MM.1S (cell line): ENCODE measurements around the gene RASAL2.

Experiments used
- DNase-seq: peaks from one replicate; pipeline ENCODE4 v3.0.0-alpha.2; 2015
- H2AFZ ChIP-seq: fragments of 300-600 bp; sonication (generic); 2 replicates; pipeline ENCODE4 v1.6.0; 2016; ENCODE audit warnings: antibody characterized with exemption, low read length
- H3F3A ChIP-seq: fragments of 300-600 bp; sonication (generic); 2 replicates; pipeline ENCODE4 v1.6.1; 2016; ENCODE audit warnings: mild to moderate bottlenecking, antibody characterized with exemption, low read length, moderate library complexity, mixed read lengths; ENCODE audit not compliant: insufficient read depth
- H3K27ac ChIP-seq: fragments of 300-600 bp; sonication (generic); 2 replicates; pipeline ENCODE4 v1.5.1; 2016; ENCODE audit warnings: mild to moderate bottlenecking, low read length
- H3K27me3 ChIP-seq: fragments of 300-600 bp; sonication (generic); replicated peaks from 2 replicates; pipeline ENCODE4 v1.6.0; 2016; ENCODE audit warnings: low read length; ENCODE audit not compliant: insufficient read depth
- H3K36me3 ChIP-seq: fragments of 300-600 bp; sonication (generic); replicated peaks from 2 replicates; pipeline ENCODE4 v1.6.1; 2016; ENCODE audit warnings: mild to moderate bottlenecking, low read length, mixed read lengths; ENCODE audit not compliant: insufficient read depth
- H3K4me1 ChIP-seq: fragments of 300-600 bp; sonication (generic); 2 replicates; pipeline ENCODE4 v1.6.1; 2016; ENCODE audit warnings: low read length, mixed read lengths
- H3K4me2 ChIP-seq: fragments of 300-600 bp; sonication (generic); 2 replicates; pipeline ENCODE4 v1.6.0; 2016; ENCODE audit warnings: low read depth, low read length
- H3K4me3 ChIP-seq: fragments of 300-600 bp; sonication (generic); 2 replicates; pipeline ENCODE4 v1.5.1; 2016; ENCODE audit warnings: low read length, mixed read lengths
- H3K79me2 ChIP-seq: fragments of 300-600 bp; sonication (generic); 2 replicates; pipeline ENCODE4 v1.6.1; 2016; ENCODE audit warnings: mixed run types, low read length, mixed read lengths
- H3K9ac ChIP-seq: fragments of 300-600 bp; sonication (generic); 2 replicates; pipeline ENCODE4 v1.6.1; 2016; ENCODE audit warnings: low read length, mixed read lengths
- H3K9me2 ChIP-seq: fragments of 300-600 bp; sonication (generic); replicated peaks from 2 replicates; pipeline ENCODE4 v1.6.1; 2016; ENCODE audit warnings: mild to moderate bottlenecking, low read length, mixed read lengths; ENCODE audit not compliant: insufficient read depth
- H3K9me3 ChIP-seq: fragments of 300-600 bp; sonication (generic); replicated peaks from 2 replicates; pipeline ENCODE4 v1.6.1; 2016; ENCODE audit warnings: mild to moderate bottlenecking, low read length, mixed read lengths; ENCODE audit not compliant: insufficient read depth
- H4K20me1 ChIP-seq: fragments of 300-600 bp; sonication (generic); 2 replicates; pipeline ENCODE4 v1.6.1; 2016; ENCODE audit warnings: mild to moderate bottlenecking, low read length, moderate library complexity, mixed read lengths; ENCODE audit not compliant: insufficient read depth
- EZH2 ChIP-seq: fragments of 300-600 bp; sonication (generic); optimal IDR thresholded peaks from 2 replicates; pipeline ENCODE3; 2017; ENCODE audit warnings: low read depth, mild to moderate bottlenecking, antibody characterized with exemption, low read length, mixed read lengths
- EZH2phosphoT487 ChIP-seq: fragments of 300-600 bp; sonication (generic); IDR thresholded peaks from 2 replicates; pipeline ENCODE4 v1.6.1; 2018; ENCODE audit warnings: antibody characterized with exemption, low read length
- TF ChIP-seq, protein P1 (sequence below): fragments of 300-600 bp; sonication (generic); IDR thresholded peaks from 2 replicates; pipeline ENCODE4 v1.5.1; 2016; ENCODE audit warnings: antibody characterized with exemption, low read length, mixed read lengths

The RASAL2 gene

GRCh38 chr1:178133239-178133989, 39.5 kb downstream of the RASAL2 start:
- Histone ChIP-seq H3K9me2 (no peaks in the 10 kb centered on the region), H3K4me2 (no peak overlapping the region), H3K4me1 (no peaks in the 10 kb centered on the region), H3K4me3 (no peak overlapping the region), H3K9ac (no peak overlapping the region), H3F3A (no peaks in the 10 kb centered on the region), H3K79me2 (no peaks in the 10 kb centered on the region), H4K20me1 (no peaks in the 10 kb centered on the region), H3K36me3 (no peaks in the 10 kb centered on the region), H3K9me3 (no peaks in the 10 kb centered on the region), H3K27ac (no peak overlapping the region), H3K27me3 (no peaks in the 10 kb centered on the region), H2AFZ (no peak overlapping the region)
- DNase-seq, result no peak
- TF ChIP-seq EZH2phosphoT487, result no peak
- TF ChIP-seq, protein P1, sequence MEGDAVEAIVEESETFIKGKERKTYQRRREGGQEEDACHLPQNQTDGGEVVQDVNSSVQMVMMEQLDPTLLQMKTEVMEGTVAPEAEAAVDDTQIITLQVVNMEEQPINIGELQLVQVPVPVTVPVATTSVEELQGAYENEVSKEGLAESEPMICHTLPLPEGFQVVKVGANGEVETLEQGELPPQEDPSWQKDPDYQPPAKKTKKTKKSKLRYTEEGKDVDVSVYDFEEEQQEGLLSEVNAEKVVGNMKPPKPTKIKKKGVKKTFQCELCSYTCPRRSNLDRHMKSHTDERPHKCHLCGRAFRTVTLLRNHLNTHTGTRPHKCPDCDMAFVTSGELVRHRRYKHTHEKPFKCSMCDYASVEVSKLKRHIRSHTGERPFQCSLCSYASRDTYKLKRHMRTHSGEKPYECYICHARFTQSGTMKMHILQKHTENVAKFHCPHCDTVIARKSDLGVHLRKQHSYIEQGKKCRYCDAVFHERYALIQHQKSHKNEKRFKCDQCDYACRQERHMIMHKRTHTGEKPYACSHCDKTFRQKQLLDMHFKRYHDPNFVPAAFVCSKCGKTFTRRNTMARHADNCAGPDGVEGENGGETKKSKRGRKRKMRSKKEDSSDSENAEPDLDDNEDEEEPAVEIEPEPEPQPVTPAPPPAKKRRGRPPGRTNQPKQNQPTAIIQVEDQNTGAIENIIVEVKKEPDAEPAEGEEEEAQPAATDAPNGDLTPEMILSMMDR, result no peak
- no peak for TF ChIP-seq EZH2

- Histone ChIP-seq H3K79me2 (no peaks in the 10 kb centered on the region), H4K20me1 (no peaks in the 10 kb centered on the region), H3K27me3 (no peaks in the 10 kb centered on the region), H3K4me1 (no peaks in the 10 kb centered on the region), H3K27ac (no peak overlapping the region), H2AFZ (no peak overlapping the region), H3K9ac (no peak overlapping the region), H3K9me3 (no peaks in the 10 kb centered on the region), H3K36me3 (no peaks in the 10 kb centered on the region), H3F3A (no peaks in the 10 kb centered on the region), H3K4me3 (no peak overlapping the region), H3K9me2 (no peaks in the 10 kb centered on the region), H3K4me2 (no peak overlapping the region)
- no peak for DNase-seq
- TF ChIP-seq EZH2phosphoT487 (no peak), EZH2 (no peak)
- TF ChIP-seq, protein P1, result no peak
These were observed 40.2 kb downstream of the RASAL2 start for GRCh38 chr1:178134061-178134460.

GRCh38 chr1:178137238-178137637, 43.3 kb downstream of the RASAL2 start:
- no peaks in the 10 kb centered on the region for H3K36me3 ChIP-seq
- H3F3A ChIP-seq, result no peaks in the 10 kb centered on the region
- TF ChIP-seq EZH2phosphoT487 (no peak), EZH2 (no peak)
- TF ChIP-seq, protein P1, result no peak
- no peaks in the 10 kb centered on the region for H3K9me2 ChIP-seq
- no peak overlapping the region for H3K9ac ChIP-seq
- H3K9me3 ChIP-seq, result no peaks in the 10 kb centered on the region
- H3K4me1 ChIP-seq, result no peaks in the 10 kb centered on the region
- no peak overlapping the region for H3K4me2 ChIP-seq
- H3K27ac ChIP-seq, result no peak overlapping the region
- DNase-seq, result no peak
- H3K4me3 ChIP-seq, result no peak overlapping the region
- H3K27me3 ChIP-seq, result no peaks in the 10 kb centered on the region
- no peaks in the 10 kb centered on the region for H3K79me2 ChIP-seq
- no peaks in the 10 kb centered on the region for H4K20me1 ChIP-seq
- no peak overlapping the region for H2AFZ ChIP-seq
